Activated CD4-positive, alpha-beta T cell treated with anti-CD3 and anti-CD28 coated beads, Interleukin-2, amount 50 U/mL, for 48 hours (primary cell): ENCODE measurements around the gene CLCA1.

Source experiments
- DNase-seq, 2 experiments: peaks; one replicate each; pipeline ENCODE4 v3.0.0-alpha.2; 2020

CLCA1 gene

GRCh38 chr1:86504895-86505563, 36.3 kb downstream of the CLCA1 start:
- DNase-seq, result no peak

DNA sequence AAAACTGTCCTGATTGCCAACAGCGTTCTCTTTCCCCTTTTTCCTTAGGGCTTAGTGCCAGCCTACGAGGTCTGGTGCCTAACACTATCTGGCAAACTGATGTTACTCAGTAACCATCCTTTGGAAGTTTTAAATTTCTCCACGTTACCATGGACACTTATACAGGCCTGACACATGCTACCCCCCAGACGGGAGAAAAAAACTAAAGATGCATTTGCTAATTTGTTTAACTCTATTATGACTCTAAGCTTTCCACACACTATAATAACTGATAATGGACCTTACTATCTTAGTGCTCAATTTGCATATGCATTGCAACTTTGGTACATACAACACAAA, 36.8 kb downstream of the CLCA1 start:
- DNase-seq, result no peak

DNA sequence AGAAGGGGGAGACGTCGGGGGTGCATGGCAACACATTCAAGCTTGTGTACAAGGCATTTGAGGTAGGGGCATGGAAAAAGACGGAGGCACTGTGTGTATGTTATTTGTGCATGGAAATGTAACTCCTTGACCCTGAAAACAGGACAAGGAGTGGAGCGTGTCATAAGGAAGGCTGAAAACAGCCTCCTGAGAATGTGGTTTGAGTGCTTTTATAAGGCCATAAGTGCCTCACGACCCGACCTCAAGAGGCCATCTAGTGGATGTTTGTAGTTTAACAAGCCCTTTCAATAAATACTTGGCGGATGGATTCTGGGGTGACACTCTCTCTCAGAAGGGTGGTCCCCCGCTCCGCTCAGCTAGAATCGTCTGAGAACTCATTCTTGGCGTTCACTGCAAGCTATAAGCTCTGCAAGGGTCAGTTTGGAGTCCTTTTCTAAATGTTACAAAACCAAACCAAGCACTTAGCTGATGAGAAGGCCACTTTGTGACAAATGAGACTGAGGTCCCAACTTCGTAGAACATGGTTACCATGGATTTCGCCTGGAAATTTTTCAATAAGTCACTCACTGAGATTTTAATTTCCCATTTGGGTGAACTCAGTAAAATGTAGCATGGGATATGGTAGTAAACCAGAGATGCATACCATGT, 39.3 kb downstream of the CLCA1 start:
- peak in 1 of 2 experiments; percentile 9 for DNase-seq

GRCh38 chr1:86508583-86508969, 39.8 kb downstream of the CLCA1 start:
- DNase-seq, result no peak

DNA sequence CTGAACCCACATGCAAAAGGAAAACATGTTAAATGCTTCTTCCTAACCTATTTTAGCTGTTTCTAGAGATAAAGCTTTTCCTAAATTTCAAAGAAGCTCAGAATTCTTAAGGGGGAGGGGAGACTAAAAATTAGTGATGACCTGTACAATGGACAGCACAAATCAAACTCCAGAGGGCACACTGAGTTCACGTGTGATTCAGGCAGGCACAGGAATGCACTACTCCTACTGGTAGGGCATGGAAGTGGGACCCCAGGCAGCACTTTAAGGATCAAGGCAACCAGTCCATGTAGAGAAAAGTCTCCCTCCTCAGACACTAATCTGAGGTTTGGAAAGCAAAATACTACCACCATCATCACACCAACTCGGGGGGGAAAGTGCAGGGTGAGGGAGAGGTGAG, 46.9 kb downstream of the CLCA1 start:
- no peak for DNase-seq

GRCh38 chr1:86516335-86516734, 47.6 kb downstream of the CLCA1 start:
- DNase-seq, result no peak

GRCh38 chr1:86517336-86517735, 48.6 kb downstream of the CLCA1 start:
- no peak for DNase-seq

DNA sequence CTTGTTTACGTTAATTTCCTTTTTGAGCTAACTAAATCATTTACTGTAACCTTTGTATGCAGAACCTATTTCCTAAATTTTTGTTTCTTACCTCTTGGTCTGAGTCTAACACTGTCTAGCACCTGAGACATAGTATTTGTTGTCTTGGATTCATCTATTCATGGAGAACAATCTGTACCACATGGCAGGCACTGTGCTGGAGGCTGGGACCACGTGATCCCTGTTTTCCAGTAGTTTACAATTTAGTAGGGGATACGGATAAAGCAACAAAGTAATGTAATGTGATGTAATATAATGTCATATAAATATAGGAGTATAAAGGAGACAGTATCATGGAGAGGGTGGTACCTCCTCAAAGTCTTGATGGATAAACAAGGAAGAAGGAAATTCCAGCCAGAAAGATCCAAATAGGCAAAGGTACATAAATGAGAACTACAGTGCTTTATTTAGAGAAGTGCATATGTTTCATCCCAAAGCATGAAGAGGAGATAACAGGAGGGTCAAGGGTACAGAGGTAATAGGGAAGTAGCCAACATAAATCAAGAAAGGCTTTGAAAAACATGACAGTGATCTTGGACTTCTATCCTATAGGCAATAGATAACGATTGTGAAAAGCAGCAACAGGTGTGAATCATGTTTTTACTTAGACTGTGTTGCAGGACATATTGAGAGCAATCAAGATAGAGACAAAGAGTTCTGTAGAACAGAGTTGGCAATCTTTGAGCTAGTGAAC, 52.2 kb downstream of the CLCA1 start:
- DNase-seq, result no peak

DNA sequence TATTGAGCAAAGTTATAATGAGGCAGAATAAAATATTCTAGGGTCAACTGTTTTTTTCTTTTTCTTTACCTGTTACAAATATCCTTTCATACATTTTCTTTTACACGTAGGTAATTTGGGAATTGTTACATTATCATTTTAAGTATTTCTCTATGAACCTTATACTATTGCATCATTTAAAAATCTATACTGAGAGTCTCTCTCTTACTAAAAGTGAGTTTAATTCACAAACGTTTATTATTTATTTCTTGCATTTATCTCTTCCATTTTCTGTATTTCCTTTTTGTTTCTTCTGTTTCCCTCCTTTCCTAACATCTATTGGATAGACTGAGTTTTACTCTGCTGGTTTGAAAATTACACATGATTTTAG, 52.8 kb downstream of the CLCA1 start:
- no peak for DNase-seq

GRCh38 chr1:86522240-86522639, 53.5 kb downstream of the CLCA1 start:
- no peak for DNase-seq

DNA sequence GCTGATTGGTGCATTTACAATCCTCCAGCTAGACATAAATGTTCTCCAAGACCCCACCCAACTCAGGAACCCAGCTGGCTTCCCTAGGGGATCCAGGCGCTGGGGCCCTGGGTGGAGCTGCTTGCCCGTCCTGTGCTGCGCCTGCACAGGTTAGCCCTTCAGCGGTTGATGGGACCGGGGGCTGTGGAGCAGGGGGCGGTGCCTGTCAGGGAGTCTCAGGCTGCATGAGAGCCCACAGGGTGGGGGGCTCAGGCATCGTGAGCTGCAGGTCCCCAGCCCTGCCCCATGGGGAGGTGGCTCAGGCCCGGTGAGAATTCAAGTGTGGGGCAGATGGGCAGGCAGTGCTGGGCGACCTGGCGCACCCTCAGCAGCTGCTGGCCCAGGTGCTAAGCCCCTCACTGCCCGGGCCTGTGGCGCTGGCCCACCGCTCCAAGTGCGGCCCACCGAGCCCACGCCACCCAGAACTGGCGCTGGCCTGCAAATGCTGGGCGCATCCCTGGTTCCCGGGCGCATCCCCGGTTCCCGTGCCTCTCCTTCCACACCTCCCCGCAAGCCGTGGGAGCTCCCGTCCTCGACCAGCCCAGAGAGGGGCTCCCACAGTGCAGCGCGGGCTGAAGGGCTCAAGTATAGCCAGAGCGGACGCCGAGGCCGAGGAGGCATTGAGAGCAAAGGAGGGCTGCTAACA, 55.1 kb downstream of the CLCA1 start:
- DNase-seq, result no peak

- DNase-seq, result no peak
These were observed 58.6 kb downstream of the CLCA1 start for GRCh38 chr1:86527306-86527705.

DNA sequence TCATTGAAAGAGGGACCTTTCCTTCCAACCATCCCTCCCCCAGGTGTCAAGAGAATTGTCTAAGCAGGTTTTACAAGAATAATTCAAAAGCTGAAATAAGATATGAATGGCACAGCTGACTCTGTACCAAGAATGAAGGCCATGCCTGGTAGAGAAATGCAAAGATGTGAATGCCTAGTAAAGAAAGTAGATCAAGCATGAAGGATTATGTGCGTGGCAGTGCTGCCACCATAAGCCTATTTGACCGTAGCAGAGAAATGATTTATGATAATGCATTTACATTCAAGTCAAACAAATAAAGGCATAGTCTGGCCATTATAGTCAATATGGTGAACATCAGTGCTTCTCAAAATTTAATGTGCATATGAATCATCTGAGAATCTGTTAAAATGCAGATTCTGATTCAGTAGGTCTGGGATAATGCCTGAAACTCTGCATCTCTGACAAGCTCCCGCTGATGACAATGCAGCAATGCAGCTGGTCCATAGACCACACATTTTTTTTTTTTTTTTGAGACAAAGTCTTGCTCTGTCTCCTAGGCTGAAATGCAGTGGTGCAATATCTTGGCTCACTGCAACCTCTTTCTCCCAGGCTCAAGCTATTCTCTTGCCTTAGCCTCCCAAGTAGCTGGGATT, 61.6 kb downstream of the CLCA1 start:
- no peak for DNase-seq

- no peak for DNase-seq
These were observed 69.4 kb downstream of the CLCA1 start for GRCh38 chr1:86537928-86538695.

DNA sequence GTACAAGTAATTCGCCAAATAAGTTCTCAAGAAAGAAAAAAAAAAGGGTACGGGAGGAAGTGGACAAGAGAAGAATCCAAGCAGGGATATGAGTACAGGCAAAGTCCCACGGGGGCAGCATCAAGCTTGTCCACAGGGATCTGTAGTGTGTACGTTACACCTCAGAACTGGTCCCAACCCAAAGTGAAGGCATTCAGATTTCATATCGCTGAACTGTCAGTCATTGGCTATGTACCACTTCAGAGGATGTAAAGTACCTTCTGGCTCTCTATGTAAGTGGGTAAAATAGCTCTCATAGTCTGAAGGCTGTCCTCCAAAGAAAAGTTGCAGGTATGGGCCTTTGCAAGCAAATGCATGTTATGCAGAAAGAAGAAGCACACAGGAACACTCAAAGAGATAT, 70.0 kb downstream of the CLCA1 start:
- DNase-seq, result no peak

GRCh38 chr1:86541859-86542258, 73.1 kb downstream of the CLCA1 start:
- no peak for DNase-seq

GRCh38 chr1:86542631-86543030, 73.9 kb downstream of the CLCA1 start:
- no peak for DNase-seq

DNA sequence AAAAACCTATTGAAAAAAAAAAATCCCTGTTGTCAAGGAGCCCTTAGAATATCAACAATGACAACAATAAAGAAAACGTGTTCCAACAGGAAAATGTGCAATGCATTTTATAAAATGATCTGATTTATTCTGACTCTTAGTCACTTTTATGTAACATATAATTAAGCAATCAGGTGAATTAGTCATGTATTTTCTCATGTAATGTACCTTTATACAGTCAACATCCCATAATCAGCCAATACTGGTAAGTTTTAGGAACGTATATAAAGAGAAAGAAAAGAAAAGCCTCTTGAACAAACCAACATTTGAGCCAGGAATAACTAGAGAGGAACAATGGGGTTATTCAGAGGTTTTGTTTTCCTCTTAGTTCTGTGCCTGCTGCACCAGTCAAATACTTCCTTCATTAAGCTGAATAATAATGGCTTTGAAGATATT, 78.1 kb downstream of the CLCA1 start, which contains the start of gene CLCA4:
TSS of gene CLCA4 (plus strand) at position 292 of the 435 bp plus-strand sequence. CDS start at position 334, 42 bp downstream.
- no peak for DNase-seq

GRCh38 chr1:86548839-86549238, 80.1 kb downstream of the CLCA1 start:
- no peak for DNase-seq
